T-helper 17 cell (primary cell): Measurements from ENCODE around the gene LRRC17. TPM values are rescaled to one million over a fixed set of nuclear protein-coding genes. Genes with fewer than 3 reads are reported as not detected.

Experiments used
- ATAC-seq: fragments of 150-1000 bp; cut with Tn5 transposase; 2 replicates; pipeline ENCODE4 v1.10.0; 2021; ENCODE audit warnings: mild to moderate bottlenecking, moderate library complexity
- DNase-seq, 3 donors: peaks; one replicate each; pipeline versions ENCODE4 v3.0.0 to v3.0.0-alpha.2; 2020 to 2021
- H3K9me3 ChIP-seq: one replicate; pipeline ENCODE4 v1.7.0; 2013; ENCODE audit warnings: low read length, mild to moderate bottlenecking; ENCODE audit not compliant: control insufficient read depth, poor library complexity, severe bottlenecking
- H3K27ac Mint-ChIP-seq: one replicate; pipeline ENCODE4 v1.8.0; 2022; ENCODE audit warnings: mild to moderate bottlenecking, moderate library complexity, mixed read lengths
- H3K27me3 Mint-ChIP-seq: one replicate; pipeline ENCODE4 v1.8.0; 2022; ENCODE audit warnings: mixed read lengths
- H3K36me3 Mint-ChIP-seq: one replicate; pipeline ENCODE4 v1.8.0; 2022; ENCODE audit warnings: low read depth, mixed read lengths
- H3K4me1 Mint-ChIP-seq: one replicate; pipeline ENCODE4 v1.8.0; 2022; ENCODE audit warnings: mild to moderate bottlenecking, mixed read lengths
- H3K4me3 Mint-ChIP-seq: one replicate; pipeline ENCODE4 v1.8.0; 2022; ENCODE audit warnings: mild to moderate bottlenecking, moderate library complexity, mixed read lengths
- total RNA-seq, 4 donors: library from RNA in 2 of 4; stranded (reverse) in 2 of 4; gene quantifications; one replicate each; pipeline ENCODE4 v1.2.3 and lab custom pipeline; 2022 to 2026

The LRRC17 gene
- total RNA-seq, 2 donors from 2014 or later: 0.86 TPM; not detected in 1

DNA sequence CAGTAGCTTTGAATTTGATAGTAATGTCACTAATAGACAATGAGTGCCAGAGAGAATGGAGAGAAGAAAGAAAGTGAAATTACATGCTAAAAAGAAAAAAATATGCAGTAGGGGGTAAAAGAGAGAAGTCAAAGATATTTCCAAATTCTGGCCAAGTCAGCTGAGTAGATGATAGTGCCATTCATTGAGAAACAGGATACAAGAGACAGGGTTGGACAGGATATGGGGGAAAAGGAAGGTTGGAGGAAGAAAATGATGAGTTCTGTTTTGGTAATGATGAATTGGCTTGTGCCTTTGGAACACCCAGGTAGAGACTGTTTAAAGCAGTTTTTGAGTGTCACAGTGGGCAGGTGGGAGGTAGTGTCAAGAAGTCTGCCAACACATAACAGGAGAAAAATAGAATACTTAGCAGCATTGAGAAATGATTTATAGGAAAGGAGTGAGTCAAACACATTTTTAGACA is 78.3 kb downstream of the LRRC17 start:
- ATAC-seq (no peak), DNase-seq (no peak)
- H3K4me1 Mint-ChIP-seq: no peaks in the 10 kb centered on the region
- peaks cover 4% of the 10 kb centered on the region for H3K27me3 Mint-ChIP-seq
- H3K27ac Mint-ChIP-seq: no peak overlapping the region
- no peak overlapping the region for H3K4me3 Mint-ChIP-seq
- H3K9me3 ChIP-seq: no peaks in the 10 kb centered on the region
- no peaks in the 10 kb centered on the region for H3K36me3 Mint-ChIP-seq

DNA sequence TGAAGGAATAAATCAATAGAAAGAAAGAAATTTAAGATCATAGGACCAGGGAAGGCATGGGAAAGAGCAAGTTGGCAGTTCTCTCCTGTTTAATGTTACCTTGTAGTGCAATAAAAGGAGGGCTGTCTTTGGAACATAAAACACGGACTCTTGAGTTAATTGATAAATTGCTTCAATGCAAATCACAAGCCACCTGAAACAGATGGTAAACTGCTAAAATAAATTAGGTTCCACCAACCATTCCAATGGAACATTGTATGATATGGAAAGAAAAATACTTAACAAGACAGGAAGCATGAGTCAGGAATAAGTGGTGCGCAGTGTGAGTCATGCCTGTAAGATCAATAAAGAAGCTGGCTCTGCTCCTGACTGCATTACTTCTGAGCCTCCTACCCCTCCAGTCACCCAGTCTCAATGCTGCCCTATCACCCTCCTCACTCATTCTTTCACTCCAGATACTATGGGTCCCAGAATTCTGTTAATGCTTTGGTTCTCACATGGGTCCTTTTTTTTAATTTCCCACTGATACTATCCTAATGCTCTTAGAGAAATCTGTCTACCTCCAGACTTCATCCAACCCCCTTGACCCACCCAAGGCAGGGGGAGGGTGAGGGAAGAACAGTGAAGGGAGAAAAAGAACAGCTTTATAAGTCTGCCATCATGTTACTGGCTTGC is 78.9 kb downstream of the LRRC17 start:
- Mint-ChIP-seq H3K27me3 (no peaks in the 10 kb centered on the region), H3K4me3 (no peak overlapping the region), H3K36me3 (no peaks in the 10 kb centered on the region), H3K4me1 (no peaks in the 10 kb centered on the region), H3K27ac (no peak overlapping the region)
- H3K9me3 ChIP-seq: no peaks in the 10 kb centered on the region
- no peak for ATAC-seq
- DNase-seq: no peak

DNA sequence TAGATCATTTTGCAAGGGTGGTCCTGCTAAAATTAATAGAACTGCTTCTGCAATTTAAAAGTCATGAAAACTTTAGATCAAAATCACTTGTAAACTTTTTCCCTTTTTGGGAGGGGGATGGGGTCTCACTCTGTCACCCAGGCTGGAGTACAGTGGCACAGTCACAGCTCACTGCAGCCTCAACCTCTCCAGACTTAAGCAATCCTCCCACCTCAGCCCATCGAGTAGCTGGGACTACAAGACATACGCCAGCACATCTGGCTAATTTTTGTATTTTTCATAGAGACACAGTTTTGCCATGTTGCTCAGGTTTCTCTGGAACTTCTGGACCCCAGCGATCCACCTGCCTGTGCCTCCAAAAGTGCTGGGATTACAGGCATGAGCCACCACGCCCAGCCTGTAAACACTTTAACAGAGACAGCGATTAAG is 79.7 kb downstream of the LRRC17 start:
- Mint-ChIP-seq H3K36me3 (no peaks in the 10 kb centered on the region), H3K27ac (no peak overlapping the region), H3K4me1 (no peaks in the 10 kb centered on the region), H3K27me3 (no peaks in the 10 kb centered on the region), H3K4me3 (no peak overlapping the region)
- ATAC-seq (no peak), DNase-seq (no peak)
- H3K9me3 ChIP-seq: no peaks in the 10 kb centered on the region

DNA sequence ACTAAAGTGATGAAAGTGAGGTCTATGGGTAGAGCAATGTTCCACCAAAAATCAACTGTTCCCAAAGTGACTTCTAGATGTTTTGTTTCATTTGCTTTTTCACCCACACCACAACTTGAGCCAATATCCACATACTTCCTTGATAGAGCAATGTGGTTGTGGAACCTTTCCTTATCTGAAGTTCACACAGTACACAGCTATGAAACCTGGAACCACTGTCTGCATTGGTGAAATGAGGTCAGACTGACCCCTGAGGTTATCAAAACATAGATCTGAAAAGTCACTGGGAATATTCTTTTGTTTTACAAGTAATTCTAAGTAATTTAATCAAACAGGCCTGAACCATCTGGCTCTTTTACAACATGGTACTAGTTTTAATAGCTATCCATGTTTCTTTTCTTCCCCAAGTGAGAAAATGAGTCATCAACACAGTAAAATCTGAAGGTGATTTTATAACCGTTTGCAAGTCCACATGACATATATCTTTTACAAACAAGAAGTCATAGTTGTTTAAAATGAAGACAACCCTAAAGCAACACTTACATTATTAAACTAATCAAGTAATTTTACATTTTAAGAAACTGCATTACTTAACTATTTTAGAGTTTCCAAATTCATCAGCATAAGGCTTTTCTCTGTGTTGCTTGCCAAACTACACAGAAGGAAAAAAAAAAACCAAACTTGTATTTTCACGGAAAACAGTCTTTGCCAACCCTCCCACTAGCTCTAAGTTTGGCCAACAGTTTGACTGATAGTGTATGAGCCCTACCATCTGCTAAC is 80.3 kb downstream of the LRRC17 start:
- Mint-ChIP-seq H3K27ac (no peak overlapping the region), H3K27me3 (no peaks in the 10 kb centered on the region), H3K36me3 (no peaks in the 10 kb centered on the region), H3K4me3 (no peak overlapping the region), H3K4me1 (no peaks in the 10 kb centered on the region)
- H3K9me3 ChIP-seq: no peaks in the 10 kb centered on the region
- DNase-seq (no peak), ATAC-seq (no peak)

DNA sequence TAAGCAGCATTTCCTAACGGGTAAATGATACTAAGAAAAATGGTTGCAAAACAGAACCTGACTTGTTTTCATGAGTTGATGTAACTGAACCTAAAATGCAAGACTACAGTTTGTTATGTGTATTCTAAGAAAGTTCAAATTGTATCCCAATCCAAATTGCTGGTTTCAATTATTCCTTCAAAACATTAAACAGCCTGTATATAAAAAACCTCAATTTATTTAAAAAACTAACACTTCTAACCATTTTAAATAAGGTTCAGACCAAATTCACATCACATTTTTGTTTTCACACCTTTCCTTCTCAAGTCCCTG is 80.9 kb downstream of the LRRC17 start:
- no peak overlapping the region for H3K4me3 Mint-ChIP-seq
- no peaks in the 10 kb centered on the region for H3K4me1 Mint-ChIP-seq
- DNase-seq (no peak), ATAC-seq (no peak)
- H3K27ac Mint-ChIP-seq: no peak overlapping the region
- no peaks in the 10 kb centered on the region for H3K36me3 Mint-ChIP-seq
- no peaks in the 10 kb centered on the region for H3K9me3 ChIP-seq
- H3K27me3 Mint-ChIP-seq: no peaks in the 10 kb centered on the region

DNA sequence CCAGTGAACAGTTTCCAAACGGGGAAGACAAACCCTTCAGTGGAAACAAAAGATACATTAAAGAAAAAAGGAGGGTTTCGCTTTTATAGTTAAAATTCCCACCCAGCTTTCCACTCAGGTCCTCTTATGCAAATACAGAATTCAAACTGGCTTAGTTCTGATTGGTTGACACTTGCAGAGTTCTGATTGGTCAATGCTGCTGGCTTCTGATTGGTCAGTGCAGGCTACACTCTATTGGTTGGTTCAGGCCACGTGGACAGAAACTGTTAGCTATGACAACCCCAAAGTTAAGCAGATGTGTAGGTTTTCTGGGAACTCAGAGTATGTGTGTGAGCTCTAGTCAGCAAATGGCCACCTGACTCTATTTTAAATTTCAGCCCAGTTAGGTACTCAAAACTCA is 81.8 kb downstream of the LRRC17 start:
- no peaks in the 10 kb centered on the region for H3K27me3 Mint-ChIP-seq
- no peak for ATAC-seq

More for the DNA sequence above, 81.8 kb downstream of the LRRC17 start:
- Mint-ChIP-seq H3K4me1 (no peaks in the 10 kb centered on the region), H3K27ac (no peak overlapping the region), H3K4me3 (no peak overlapping the region), H3K36me3 (no peaks in the 10 kb centered on the region)
- H3K9me3 ChIP-seq: no peaks in the 10 kb centered on the region
- no peak for DNase-seq

Other genes starting within 250 kb of the LRRC17 start
- gene POLR2J2, start 241.3 kb upstream of the LRRC17 start, total RNA-seq: 10 to 100 TPM; 35.7 to 44.7 TPM
- gene FAM185A, start 164.0 kb upstream of the LRRC17 start, total RNA-seq: 1 to 10 TPM; 4.8 to 4.9 TPM
- gene FBXL13, start 161.8 kb downstream of the LRRC17 start, total RNA-seq: 1 to 10 TPM; 1.3 to 1.4 TPM
- 10 to 100 TPM; 14.6 to 16.0 TPM for gene ARMC10, start 162.1 kb downstream of the LRRC17 start, total RNA-seq
- gene NAPEPLD, start 236.1 kb downstream of the LRRC17 start, total RNA-seq: 1 to 10 TPM; 2.4 to 3.7 TPM